Measurements from ENCODE around the gene RIN2. TPM values are rescaled to one million over a fixed set of nuclear protein-coding genes. Genes with fewer than 3 reads are reported as not detected.

RIN2 gene
- total and polyA plus RNA-seq, 9 of the 15 experiments (the other 6 are each of a cell fraction or from before 2014, with no cell fraction given) = 0.09 TPM; not detected in 8

GRCh38 chr20:19720991-19721390, 37.1 kb upstream of the RIN2 start (continued):
- TF ChIP-seq, protein P1, sequence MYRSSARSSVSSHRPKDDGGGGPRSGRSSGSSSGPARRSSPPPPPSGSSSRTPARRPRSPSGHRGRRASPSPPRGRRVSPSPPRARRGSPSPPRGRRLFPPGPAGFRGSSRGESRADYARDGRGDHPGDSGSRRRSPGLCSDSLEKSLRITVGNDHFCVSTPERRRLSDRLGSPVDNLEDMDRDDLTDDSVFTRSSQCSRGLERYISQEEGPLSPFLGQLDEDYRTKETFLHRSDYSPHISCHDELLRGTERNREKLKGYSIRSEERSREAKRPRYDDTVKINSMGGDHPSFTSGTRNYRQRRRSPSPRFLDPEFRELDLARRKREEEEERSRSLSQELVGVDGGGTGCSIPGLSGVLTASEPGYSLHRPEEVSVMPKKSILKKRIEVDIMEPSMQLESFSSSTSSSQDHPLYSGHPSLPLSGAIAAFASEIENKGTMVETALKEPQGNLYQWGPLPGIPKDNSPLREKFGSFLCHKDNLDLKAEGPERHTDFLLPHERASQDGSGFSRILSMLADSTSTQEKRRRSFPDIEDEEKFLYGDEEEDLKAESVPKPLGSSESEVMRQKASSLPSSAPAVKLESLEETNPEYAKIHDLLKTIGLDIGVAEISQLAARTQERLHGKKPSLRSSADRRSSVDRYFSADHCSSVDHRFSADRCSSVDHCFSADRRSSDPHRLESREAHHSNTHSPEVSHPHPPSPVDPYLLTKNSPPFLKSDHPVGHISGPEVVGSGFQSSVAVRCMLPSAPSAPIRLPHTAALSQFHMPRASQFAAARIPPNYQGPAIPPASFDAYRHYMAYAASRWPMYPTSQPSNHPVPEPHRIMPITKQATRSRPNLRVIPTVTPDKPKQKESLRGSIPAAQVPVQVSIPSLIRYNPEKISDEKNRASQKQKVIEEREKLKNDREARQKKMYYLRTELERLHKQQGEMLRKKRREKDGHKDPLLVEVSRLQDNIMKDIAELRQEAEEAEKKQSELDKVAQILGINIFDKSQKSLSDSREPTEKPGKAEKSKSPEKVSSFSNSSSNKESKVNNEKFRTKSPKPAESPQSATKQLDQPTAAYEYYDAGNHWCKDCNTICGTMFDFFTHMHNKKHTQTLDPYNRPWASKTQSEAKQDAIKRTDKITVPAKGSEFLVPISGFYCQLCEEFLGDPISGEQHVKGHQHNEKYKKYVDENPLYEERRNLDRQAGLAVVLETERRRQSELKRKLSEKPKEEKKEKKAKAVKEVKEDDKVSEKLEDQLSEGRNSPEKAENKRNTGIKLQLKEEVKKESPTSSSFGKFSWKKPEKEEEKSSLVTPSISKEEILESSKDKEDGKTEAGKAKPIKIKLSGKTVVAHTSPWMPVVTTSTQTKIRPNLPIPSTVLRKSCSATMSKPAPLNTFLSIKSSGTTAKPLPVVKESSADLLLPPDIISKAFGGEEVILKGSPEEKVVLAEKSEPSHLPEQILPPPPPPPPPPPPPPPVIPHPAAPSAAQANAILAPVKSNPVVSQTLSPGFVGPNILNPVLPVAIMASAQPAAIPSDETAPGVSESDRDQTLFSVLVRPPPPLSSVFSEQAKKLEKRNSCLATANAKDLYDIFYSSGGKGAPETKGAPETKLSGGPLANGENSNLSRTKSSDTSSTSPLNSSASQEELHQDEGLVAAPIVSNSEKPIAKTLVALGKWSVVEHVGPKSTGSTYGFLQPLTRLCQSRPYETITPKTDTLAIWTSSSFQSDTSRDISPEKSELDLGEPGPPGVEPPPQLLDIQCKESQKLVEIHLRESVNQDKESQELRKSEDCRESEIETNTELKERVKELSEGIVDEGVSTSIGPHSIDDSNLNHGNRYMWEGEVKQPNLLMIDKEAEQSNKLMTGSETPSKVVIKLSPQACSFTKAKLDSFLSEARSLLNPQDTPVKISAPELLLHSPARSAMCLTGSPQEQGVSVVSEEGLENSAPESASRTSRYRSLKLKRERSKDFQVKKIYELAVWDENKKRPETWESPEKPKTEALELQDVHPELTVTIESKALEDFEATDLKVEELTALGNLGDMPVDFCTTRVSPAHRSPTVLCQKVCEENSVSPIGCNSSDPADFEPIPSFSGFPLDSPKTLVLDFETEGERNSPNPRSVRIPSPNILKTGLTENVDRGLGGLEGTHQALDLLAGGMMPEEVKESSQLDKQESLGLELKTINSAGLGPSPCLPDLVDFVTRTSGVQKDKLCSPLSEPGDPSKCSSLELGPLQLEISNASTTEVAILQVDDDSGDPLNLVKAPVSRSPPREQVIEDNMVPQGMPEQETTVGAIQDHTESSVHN (IDR thresholded peaks at IDR 0.05; ENCODE audit: borderline replicate concordance in 1 of 2, low read depth in 1 of 2) = no peak
- TF ChIP-seq MBD2 (IDR thresholded peaks at IDR 0.05; ENCODE audit: borderline replicate concordance, low read depth) = no peak
- no peak for TF ChIP-seq ZC3H11A (IDR thresholded peaks at IDR 0.05; ENCODE audit: low read depth, low read length)
- TF ChIP-seq HDGF (IDR thresholded peaks at IDR 0.05) = no peak
